NCI-H748 (cell line): ENCODE results near the gene SH3BP2.

ENCODE experiments used
- DNase-seq: peaks from one replicate; lab custom pipeline; 2025; ENCODE audit not compliant: unreplicated experiment; lab: John Stamatoyannopoulos, UW

The SH3BP2 gene

DNA sequence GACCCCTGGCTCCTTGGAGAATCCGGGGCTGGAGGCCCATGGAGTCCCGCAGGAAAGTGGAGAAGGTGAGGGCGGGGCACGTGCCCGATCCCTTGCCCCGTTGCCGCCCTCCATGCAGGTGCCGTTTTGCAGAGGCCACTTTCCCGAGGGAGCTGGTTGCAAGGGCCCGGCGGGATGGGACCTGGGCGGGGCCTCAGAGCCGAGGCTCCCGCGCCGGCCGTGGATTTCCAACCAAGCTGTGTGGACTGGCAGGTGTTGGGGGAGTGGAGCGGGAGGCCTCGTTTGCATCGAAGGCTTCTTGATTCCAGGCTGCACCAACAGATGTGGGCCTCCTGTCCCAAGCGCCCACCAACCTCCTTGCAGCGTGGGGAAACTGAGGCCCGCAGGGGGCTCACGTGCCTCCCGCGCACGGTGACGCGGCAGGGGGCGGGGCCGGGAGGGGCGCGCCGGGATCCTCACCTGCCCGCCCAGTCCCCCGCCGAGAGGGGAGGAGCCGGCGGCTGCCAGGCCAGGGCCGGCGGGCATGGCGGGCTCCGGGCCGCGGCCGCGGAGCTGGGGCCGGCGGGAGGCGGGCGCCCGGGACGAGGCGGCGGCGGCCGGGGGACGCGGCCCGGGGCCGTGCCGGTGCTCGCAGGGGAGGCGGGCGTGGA, 24.9 kb downstream of the SH3BP2 start:
- peak; percentile 48 for DNase-seq

DNA sequence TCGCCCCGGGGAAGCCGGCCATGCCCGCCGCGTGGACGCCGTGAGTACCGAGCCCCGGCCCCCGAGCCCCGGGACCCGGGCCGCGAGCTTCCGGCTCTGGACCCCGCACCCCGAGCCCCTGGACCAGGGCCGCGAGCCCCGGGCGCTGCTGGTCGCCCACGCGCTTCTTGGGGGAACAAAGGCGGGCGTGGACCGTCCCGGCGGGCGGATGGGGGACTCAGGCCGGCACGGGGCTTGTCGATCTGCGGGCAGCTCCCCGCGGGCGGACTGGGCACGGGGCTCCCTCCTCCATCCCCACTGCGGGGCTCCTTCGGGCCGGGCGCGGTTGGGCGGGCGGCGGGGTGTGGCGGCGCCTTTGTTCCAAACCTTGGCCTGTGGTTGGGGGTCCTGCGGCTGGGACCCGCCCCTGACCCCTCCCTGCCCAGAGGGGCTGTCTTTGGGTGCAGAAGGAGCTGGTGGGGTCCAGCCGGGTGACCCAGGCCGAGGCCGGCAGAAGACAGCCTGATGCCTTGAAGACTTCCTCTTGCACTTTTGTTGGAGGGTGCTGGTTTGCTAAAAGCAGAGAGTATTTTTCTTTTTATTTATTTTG, 25.6 kb downstream of the SH3BP2 start:
- peak; percentile 21 for DNase-seq

DNA sequence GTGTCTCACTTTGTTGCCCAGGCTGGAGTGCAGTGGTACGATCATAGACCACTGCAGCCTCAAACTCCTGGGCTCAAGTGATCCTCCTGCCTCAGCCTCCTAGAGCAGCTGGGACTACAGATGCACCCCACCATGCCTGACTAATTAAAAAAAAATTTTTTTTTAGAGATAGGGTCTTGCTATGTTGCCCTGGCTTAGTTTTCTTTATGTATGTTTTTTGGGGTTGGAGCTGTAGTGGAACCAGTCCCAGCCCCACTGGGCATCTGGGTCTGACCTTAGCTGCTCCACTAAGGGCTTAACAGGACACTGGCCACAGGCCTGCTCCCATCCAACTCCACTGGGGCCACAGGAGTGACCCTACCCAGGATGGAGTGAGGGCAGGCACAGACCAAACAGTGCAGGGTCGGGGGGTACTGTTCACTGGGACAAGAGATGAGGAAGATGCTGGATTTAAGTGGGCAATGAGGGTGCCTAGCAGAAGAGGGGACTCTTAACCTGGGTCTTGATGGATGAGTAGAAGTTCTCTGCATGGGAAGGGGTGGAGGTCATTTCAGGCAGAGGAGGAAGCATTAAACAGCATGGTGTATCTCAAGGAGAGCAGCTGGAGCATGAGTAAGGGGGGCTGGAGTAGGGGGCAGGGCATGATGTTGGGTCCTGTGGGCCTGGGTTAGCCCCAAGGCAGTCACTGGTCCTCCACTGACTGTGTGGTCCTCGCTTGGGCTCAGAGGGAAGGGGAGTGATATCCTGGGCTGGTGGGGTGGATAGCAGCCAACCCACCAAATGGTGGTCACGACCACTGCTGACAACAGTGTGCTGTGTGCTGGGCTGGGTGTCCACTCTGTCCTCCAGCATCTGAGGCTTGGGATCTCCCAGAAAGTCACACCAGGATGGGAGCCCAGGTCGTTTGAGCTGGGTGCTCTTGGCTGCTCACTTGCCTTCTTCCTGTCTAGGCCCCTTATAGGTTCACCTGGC, 26.6 kb downstream of the SH3BP2 start:
- DNase-seq, result no peak

- peak; percentile 8 for DNase-seq
Measured at GRCh38 chr4:2820216-2820982, 27.5 kb downstream of the SH3BP2 start.

GRCh38 chr4:2822461-2823300, 29.8 kb downstream of the SH3BP2 start:
- no peak for DNase-seq

DNA sequence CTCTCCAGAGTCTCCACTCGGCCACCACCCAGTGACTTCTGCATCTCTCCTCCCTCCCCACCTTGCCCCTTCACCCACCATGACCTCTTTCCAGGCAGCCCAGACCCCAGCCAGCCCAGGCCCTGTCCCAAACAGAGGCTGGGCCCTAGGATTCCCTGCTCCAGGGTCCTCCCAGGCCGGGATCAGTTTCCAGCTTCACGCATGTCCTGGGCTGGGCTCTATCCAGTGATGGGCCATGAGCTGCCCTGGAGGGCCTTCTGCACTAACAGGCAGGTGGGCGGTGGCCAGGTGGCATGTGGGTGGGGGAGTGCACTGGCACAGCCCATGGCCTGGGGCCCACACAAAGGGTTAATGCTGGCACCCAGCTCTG, 30.4 kb downstream of the SH3BP2 start:
- DNase-seq, result no peak

GRCh38 chr4:2823671-2824328, 30.9 kb downstream of the SH3BP2 start:
- DNase-seq, result no peak

DNA sequence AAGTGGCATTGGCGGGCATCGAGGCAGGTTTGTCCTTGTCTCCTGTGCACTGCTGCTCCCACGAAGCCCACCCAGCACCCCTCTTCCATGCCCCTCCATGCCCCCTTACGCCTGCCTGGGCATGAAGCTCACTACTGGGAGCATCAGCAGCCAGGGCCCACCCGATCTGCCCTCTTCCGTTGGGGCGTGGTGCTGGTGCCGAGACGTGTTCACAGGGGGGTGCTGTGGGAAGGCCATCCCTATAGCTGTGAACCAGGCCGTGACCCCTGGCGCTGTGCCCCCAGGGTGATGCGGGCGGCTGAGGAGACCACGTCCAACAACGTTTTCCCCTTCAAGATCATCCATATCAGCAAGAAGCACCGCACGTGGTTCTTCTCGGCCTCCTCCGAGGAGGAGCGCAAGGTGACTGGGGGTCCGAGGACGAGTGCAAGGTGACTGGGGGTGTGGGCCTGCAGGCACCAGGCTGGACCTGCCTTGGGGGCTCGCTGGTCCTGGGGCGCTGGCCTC, 31.5 kb downstream of the SH3BP2 start:
- no peak for DNase-seq

DNA sequence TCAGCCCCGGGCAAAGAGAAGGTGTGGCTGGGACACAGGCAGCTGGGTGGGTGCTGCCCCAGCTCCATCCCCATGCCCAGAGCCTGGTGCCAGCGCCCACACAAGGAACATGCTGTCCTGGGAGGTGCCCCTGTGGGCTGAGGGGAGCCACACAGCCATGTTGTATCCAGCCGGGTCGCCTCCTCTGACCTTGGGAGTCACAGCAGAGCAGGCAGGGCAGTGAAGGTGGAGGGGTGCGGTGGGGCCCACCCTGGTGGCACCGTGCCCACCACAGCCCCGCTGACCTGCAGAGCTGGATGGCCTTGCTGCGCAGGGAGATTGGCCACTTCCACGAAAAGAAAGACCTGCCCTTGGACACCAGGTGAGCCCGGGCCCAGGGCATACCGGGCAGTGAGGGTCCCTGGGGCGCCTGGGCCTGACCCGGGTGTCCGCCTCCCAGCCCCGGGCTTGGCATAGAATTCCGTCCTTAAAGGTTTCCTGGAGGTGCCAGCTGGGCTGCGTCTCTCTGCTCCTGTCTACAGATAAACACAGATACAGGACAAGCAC, 32.0 kb downstream of the SH3BP2 start:
- DNase-seq, result no peak

DNA sequence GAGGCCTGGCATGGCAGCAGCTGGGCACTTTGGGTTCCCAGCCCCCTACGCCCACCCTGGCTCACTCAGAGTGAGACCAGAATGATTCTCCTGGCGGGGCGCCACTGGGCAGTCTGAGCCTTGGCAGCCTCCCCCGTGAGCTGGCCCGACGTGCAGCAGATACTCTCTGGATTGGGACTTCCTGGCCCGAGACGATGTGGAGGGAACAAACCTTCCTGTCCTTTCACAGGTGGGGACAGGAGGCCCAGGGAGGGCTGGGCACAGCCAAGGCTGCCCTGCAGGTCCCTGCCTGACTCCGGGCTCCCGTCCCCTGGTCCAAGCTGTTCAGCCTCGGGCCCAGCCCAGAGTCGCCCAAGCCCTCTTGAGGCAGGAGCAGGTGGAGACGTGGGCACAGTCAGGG, 32.9 kb downstream of the SH3BP2 start:
- no peak for DNase-seq

DNA sequence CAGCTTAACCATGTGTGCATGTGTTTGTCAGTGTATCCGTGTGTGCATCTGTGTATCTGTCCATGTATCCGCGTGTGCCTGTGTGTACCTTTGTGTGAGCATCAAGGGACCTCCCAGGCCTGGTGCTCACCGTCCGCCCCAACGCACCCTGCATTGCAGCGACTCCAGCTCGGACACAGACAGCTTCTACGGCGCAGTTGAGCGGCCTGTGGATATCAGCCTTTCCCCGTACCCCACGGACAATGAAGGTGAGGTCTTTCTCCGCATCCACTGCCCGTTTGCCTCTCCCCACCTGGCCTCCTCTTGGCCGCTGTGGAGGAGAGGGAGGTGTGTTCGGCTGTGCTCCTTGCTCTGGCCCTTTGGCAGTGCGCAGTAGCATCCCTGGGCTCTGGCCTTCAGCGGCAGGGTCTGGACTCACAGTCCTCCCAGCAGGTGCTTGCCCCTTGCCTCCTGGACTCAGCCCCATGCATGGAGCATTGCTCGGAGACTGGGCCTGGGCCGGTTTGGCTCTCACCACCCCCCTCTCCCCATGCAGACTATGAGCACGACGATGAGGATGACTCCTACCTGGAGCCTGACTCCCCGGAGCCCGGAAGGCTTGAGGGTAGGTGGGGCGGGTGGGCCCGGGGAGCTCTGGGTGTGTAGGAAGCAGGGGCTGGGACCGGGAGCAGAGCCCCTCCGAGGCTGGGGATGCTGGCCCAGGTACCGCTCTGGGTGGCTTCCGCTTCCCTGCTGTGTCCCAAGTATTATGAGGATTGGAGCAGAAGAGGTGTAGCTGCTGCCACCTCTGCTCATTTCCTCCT, 34.4 kb downstream of the SH3BP2 start:
- DNase-seq, result no peak

GRCh38 chr4:2827874-2828751, 35.2 kb downstream of the SH3BP2 start:
- no peak for DNase-seq

DNA sequence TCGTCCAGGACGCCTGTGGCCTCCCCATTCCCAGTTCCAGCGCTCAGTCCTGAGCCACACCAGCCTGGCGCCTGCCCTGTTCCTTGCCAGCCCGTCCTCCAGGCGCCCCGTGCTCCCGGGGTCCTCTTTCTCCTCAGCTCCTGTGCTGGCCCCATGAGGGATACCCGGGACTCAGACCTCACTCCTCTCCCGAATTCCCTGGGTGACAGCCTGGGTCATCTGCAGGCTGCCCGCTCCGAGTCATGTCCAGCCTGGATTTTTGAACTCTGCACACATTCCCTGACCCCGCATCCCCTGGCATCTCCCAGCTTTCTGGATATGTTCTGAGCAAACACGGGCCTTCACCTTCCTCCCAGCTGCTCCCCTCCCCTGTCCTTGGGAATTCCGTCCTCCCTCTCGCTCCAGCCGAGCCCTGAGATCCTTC, 35.9 kb downstream of the SH3BP2 start:
- no peak for DNase-seq

DNA sequence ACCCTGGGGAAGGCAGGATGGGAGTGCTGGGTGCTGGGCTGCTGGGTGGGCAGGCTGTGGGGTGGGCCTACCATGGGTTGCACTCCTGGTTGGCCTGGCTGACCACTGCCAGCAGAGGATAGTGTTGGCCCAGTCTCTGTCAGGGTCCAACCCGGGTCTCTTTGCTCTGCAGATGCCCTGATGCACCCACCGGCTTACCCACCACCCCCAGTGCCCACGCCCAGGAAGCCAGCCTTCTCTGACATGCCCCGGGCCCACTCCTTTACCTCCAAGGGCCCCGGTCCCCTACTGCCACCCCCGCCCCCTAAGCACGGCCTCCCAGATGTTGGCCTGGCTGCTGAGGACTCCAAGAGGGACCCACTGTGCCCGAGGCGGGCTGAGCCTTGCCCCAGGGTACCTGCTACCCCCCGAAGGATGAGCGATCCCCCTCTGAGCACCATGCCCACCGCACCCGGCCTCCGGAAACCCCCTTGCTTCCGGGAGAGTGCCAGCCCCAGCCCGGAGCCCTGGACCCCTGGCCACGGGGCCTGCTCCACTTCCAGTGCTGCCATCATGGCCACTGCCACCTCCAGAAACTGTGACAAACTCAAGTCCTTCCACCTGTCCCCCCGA, 36.5 kb downstream of the SH3BP2 start:
- no peak for DNase-seq

GRCh38 chr4:2829933-2830451, 37.1 kb downstream of the SH3BP2 start:
- DNase-seq, result no peak

DNA sequence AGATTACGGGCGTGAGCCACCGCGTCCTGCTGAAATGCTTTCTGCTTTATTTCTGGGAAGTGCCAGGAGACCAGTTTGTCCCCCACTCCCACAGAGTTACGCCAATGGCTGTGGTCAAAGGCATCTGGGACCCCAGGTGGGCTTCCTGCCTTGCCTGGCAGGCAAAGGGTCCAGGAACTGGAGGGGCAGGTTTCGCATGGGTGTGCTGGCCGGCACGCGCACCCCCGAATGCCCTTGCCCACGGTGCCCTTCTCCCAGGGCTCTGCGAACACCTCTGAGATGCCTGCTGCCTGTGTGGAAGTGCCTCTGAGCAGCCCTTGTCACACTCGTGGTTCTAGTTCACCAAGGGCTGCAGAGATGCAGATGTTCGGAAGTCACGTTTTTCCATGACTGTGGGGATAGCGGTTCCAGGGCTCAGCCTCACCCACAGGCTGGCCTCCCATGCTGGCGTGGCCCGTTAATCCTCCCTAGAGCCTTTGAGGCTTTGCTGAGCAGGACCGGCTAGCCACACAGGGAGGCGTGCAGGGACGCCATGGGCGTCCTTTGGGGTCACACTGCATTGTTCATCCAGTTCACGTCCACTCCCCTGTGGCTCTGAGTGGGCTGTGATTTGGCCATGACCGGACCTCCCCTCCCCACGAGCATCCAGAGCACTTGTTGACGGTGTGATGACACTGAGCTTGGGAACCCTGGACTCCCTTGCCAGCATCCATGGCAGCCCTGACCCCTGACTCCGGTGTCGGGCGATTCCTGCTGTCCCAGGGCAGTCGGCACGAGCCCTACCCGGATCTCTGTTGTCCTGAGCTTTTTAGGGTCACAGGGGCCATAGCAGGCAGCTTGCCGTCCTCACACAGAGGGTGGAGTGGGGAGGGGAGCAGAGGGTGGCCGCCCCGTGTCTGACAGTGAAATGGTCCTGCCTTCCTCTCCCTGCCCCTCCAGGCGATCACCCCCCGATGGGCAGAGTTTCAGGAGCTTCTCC, 38.0 kb downstream of the SH3BP2 start:
- DNase-seq, result no peak
